Keratinocyte (primary cell): ENCODE measurements around the gene ACACB. TPM values are rescaled to one million over a fixed set of nuclear protein-coding genes. Genes with fewer than 3 reads are reported as not detected.

Source experiments
- DNase-seq: peaks from one replicate; pipeline ENCODE4 v3.0.0-alpha.2; 2011; ENCODE audit warnings: low read depth, missing footprints, low spot score
- FAIRE-seq: peaks from 2 replicates; lab custom pipeline; 2011; peaks lifted over from hg19 to GRCh38; lab: Jason Lieb, UNC
- H2AFZ ChIP-seq: 2 replicates; pipeline ENCODE4 v1.6.0; 2012; ENCODE audit warnings: low read length, control low read depth, inconsistent platforms; ENCODE audit not compliant: control insufficient read depth
- H3K27ac ChIP-seq: 2 replicates; pipeline ENCODE4 v1.5.1; 2011; ENCODE audit warnings: low read length; ENCODE audit not compliant: control insufficient read depth, insufficient read depth
- H3K27me3 ChIP-seq: 3 replicates; pipeline ENCODE4 v1.6.0; 2011; ENCODE audit warnings: low read length; ENCODE audit not compliant: control insufficient read depth, insufficient read depth; ENCODE audit errors: extremely low read depth
- H3K36me3 ChIP-seq, 2 experiments: 2 replicates in 1 of 2; 3 replicates in 1 of 2; pipeline ENCODE4 v1.5.1; 2011; ENCODE audit warnings: low read length in 2 of 2, mild to moderate bottlenecking in 1 of 2; ENCODE audit not compliant: control insufficient read depth in 2 of 2, insufficient read depth in 2 of 2; ENCODE audit errors: extremely low read depth in 1 of 2
- H3K4me1 ChIP-seq: 3 replicates; pipeline ENCODE4 v1.5.1; 2011; ENCODE audit warnings: low read length; ENCODE audit not compliant: control insufficient read depth, insufficient read depth; ENCODE audit errors: extremely low read depth
- H3K4me2 ChIP-seq: 3 replicates; pipeline ENCODE4 v1.6.0; 2011; ENCODE audit warnings: low read depth, low read length; ENCODE audit not compliant: control insufficient read depth, insufficient read depth; ENCODE audit errors: extremely low read depth
- H3K4me3 ChIP-seq, 3 experiments: fragments of 200-600 bp in 1 of 3; sonication (generic) in 1 of 3; 2 replicates in 2 of 3; 3 replicates in 1 of 3; pipeline ENCODE4 v1.5.1; 2011 to 2016; ENCODE audit warnings: low read length in 3 of 3, mild to moderate bottlenecking in 3 of 3, control low read depth in 2 of 3, inconsistent platforms in 1 of 3, low read depth in 1 of 3, mixed read lengths in 1 of 3, mixed run types in 1 of 3, moderate library complexity in 1 of 3; ENCODE audit not compliant: control insufficient read depth in 2 of 3, insufficient read depth in 2 of 3; ENCODE audit errors: extremely low read depth in 1 of 3
- H3K79me2 ChIP-seq: 2 replicates; pipeline ENCODE4 v1.6.0; 2012; ENCODE audit warnings: low read length; ENCODE audit not compliant: control insufficient read depth, insufficient read depth
- H3K9ac ChIP-seq: 3 replicates; pipeline ENCODE4 v1.6.0; 2011; ENCODE audit warnings: low read length; ENCODE audit not compliant: control insufficient read depth, insufficient read depth; ENCODE audit errors: extremely low read depth
- H3K9me1 ChIP-seq: 3 replicates; pipeline ENCODE4 v1.6.0; 2011; ENCODE audit warnings: low read length; ENCODE audit not compliant: control insufficient read depth, insufficient read depth; ENCODE audit errors: extremely low read depth
- H3K9me3 ChIP-seq: 2 replicates; pipeline ENCODE4 v1.5.1; 2012; ENCODE audit warnings: low read depth, low read length; ENCODE audit not compliant: control insufficient read depth
- H4K20me1 ChIP-seq: 3 replicates; pipeline ENCODE4 v1.6.0; 2011; ENCODE audit warnings: low read length; ENCODE audit not compliant: control insufficient read depth, insufficient read depth; ENCODE audit errors: extremely low read depth
- EZH2 ChIP-seq: IDR thresholded peaks from one replicate; pipeline ENCODE4 v1.6.1; 2012; ENCODE audit warnings: inconsistent platforms, mild to moderate bottlenecking, low read length, moderate library complexity
- dilution Hi-C: fragments of 300-500 bp; cut with MboI; formaldehyde crosslinking; loops from one replicate; pipeline ENCODE4 v1.7.0; 2020; ENCODE audit warnings: low sequenced_read_pairs; ENCODE audit not compliant: extremely low pct_ligation_motif_present
- polyA plus RNA-seq, 5 experiments: library from polyadenylated mRNA; depleted of rRNA in 3 of 5; stranded (reverse) in 3 of 5; stranded (forward) in 1 of 5; unstranded in 1 of 5; fragments of >200 nt; gene quantifications; 1 replicate in 1 of 5; 2 replicates in 3 of 5; 3 replicates in 1 of 5; pipeline versions ENCODE4 v1.2.1 to v1.2.3, GENCODE V29; 2011 to 2012; ENCODE audit warnings: missing spikeins in 2 of 5, low read depth in 1 of 5, low replicate concordance in 1 of 5
- TF ChIP-seq, protein P1 (sequence below), 3 experiments: IDR thresholded peaks in 1 of 3; conservative IDR thresholded peaks in 1 of 3; optimal IDR thresholded peaks in 1 of 3; 2 replicates in 2 of 3; 3 replicates in 1 of 3; pipeline versions ENCODE3 to v1.5.1; 2011; ENCODE audit warnings: low read length in 3 of 3, mild to moderate bottlenecking in 3 of 3, moderate library complexity in 2 of 3, control low read depth in 1 of 3, inconsistent platforms in 1 of 3; ENCODE audit not compliant: insufficient read depth in 2 of 3; ENCODE audit errors: extremely low read depth in 1 of 3

ACACB gene
- polyA plus RNA-seq, 1 donor (not counting 4 experiments of a cell fraction or from before 2014, with no cell fraction given): 1.3 TPM

DNA sequence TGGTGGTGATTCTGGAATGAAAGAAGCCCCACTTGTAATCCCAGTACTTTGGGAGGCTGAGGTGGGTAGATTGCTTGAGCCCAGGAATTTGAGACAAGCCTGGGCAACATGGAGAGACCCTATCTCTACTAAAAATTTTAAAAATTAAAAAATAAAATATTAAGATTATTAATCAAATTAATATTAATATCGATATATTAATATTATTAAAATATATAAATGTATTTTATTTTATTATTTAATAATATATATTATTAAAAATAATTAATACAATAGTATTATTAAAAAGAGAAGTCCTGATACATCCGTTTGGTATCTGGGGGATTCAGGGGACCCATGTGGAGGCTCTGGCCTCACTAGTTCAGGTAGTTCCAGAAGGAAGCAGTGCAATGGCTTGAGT, 124.0 kb downstream of the ACACB start:
- Histone ChIP-seq H3K9me1 (no peaks in the 10 kb centered on the region), H3K27ac (no peak overlapping the region), H3K4me3 (no peak overlapping the region), H3K27me3 (no peaks in the 10 kb centered on the region), H3K79me2 (no peaks in the 10 kb centered on the region), H3K4me2 (no peak overlapping the region), H2AFZ (no peak overlapping the region), H3K36me3 (no peaks in the 10 kb centered on the region), H3K9ac (no peak overlapping the region), H4K20me1 (no peaks in the 10 kb centered on the region), H3K9me3 (no peaks in the 10 kb centered on the region), H3K4me1 (no peaks in the 10 kb centered on the region)
- dilution Hi-C loops: no loop called here
- DNase-seq: no peak
- TF ChIP-seq, protein P1, sequence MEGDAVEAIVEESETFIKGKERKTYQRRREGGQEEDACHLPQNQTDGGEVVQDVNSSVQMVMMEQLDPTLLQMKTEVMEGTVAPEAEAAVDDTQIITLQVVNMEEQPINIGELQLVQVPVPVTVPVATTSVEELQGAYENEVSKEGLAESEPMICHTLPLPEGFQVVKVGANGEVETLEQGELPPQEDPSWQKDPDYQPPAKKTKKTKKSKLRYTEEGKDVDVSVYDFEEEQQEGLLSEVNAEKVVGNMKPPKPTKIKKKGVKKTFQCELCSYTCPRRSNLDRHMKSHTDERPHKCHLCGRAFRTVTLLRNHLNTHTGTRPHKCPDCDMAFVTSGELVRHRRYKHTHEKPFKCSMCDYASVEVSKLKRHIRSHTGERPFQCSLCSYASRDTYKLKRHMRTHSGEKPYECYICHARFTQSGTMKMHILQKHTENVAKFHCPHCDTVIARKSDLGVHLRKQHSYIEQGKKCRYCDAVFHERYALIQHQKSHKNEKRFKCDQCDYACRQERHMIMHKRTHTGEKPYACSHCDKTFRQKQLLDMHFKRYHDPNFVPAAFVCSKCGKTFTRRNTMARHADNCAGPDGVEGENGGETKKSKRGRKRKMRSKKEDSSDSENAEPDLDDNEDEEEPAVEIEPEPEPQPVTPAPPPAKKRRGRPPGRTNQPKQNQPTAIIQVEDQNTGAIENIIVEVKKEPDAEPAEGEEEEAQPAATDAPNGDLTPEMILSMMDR (optimal IDR thresholded peaks at IDR 0.05 in 1 of 3, IDR thresholded peaks at IDR 0.05 in 1 of 3, conservative IDR thresholded peaks at IDR 0.05 in 1 of 3; ENCODE audit: extremely low read depth in 1 of 3, insufficient read depth in 2 of 3, low read length in 3 of 3): no peak
- no peak for TF ChIP-seq EZH2
- no peak for FAIRE-seq

DNA sequence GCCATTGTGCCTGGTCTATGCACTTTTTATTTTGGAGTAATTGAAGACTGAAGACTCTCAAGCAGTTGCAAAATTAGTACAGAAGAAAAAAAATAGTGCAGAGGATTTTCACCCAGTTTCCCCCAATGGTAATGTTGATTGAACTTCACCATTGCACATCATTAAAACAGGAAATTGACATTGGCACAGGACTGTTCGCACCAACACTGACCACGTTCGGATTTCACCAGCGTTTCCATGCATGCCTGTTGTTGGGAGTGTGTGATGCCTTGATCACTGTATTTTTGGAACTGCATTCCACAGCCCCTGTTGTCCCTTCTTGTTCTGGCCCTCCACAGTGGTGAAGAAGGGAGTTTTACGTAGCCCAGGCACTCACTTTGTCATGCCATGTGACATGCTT, 125.5 kb downstream of the ACACB start:
- H3K79me2 ChIP-seq: no peaks in the 10 kb centered on the region
- FAIRE-seq: no peak
- H3K9ac ChIP-seq: no peak overlapping the region
- dilution Hi-C loops: no loop called here
- H3K4me2 ChIP-seq: no peak overlapping the region
- TF ChIP-seq, protein P1 (optimal IDR thresholded peaks at IDR 0.05 in 1 of 3, IDR thresholded peaks at IDR 0.05 in 1 of 3, conservative IDR thresholded peaks at IDR 0.05 in 1 of 3; ENCODE audit: extremely low read depth in 1 of 3, insufficient read depth in 2 of 3, low read length in 3 of 3): no peak
- TF ChIP-seq EZH2: no peak
- H3K4me1 ChIP-seq: no peaks in the 10 kb centered on the region
- H2AFZ ChIP-seq: no peak overlapping the region
- H4K20me1 ChIP-seq: no peaks in the 10 kb centered on the region
- H3K36me3 ChIP-seq: no peaks in the 10 kb centered on the region
- H3K27me3 ChIP-seq: no peaks in the 10 kb centered on the region
- H3K9me3 ChIP-seq: no peaks in the 10 kb centered on the region
- no peak overlapping the region for H3K4me3 ChIP-seq
- no peak overlapping the region for H3K27ac ChIP-seq
- no peaks in the 10 kb centered on the region for H3K9me1 ChIP-seq
- no peak for DNase-seq
